ENCODE data around the gene RPUSD3. TPM values are rescaled to one million over a fixed set of nuclear protein-coding genes. Genes with fewer than 3 reads are reported as not detected.
"Not testable (repeated sequence)": the region's sequence is repeated elsewhere in the genome, so short reads cannot be mapped to it uniquely, and the experiment has no call there.

Gene RPUSD3, protein sequence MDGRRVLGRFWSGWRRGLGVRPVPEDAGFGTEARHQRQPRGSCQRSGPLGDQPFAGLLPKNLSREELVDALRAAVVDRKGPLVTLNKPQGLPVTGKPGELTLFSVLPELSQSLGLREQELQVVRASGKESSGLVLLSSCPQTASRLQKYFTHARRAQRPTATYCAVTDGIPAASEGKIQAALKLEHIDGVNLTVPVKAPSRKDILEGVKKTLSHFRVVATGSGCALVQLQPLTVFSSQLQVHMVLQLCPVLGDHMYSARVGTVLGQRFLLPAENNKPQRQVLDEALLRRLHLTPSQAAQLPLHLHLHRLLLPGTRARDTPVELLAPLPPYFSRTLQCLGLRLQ
- 10 to 100 TPM in 11 of 12 donors, not detected in 1; 23.6 to 37.1 (median 28.2) TPM for polyA plus RNA-seq (ENCODE audit: insufficient read length in 12 of 12)
- long read RNA-seq, donor 1, transcript RPUSD3-216 (4 exons, 2,491 nt): minor isoform, 8 of 23 reads
- long read RNA-seq, donor 1, transcript RPUSD3-201 (9 exons, 1,225 nt): major isoform, 12 of 23 reads
- long read RNA-seq, donor 1, partial matches to known transcripts: 0 of 23 reads
- long read RNA-seq, donor 1, other reads (novel, unspliced or antisense): 0 of 23 reads
- long read RNA-seq, donor 2, transcript RPUSD3-201 (9 exons, 1,225 nt): major isoform, 18 of 24 reads
- long read RNA-seq, donor 2, transcript RPUSD3-216 (4 exons, 2,491 nt): minor isoform, 6 of 24 reads
- long read RNA-seq, donor 2, partial matches to known transcripts: 0 of 24 reads
- long read RNA-seq, donor 2, other reads (novel, unspliced or antisense): 0 of 24 reads
- long read RNA-seq, donor 3, transcript RPUSD3-201 (9 exons, 1,225 nt): major isoform, 7 of 9 reads
- long read RNA-seq, donor 3, partial matches to known transcripts: 0 of 9 reads
- long read RNA-seq, donor 3, other reads (novel, unspliced or antisense): 0 of 9 reads
- long read RNA-seq, donor 4, transcript RPUSD3-201 (9 exons, 1,225 nt): major isoform, 8 of 10 reads
- long read RNA-seq, donor 4, partial matches to known transcripts: 0 of 10 reads
- long read RNA-seq, donor 4, other reads (novel, unspliced or antisense): 0 of 10 reads
- long read RNA-seq, donor 5, transcript RPUSD3-201 (9 exons, 1,225 nt): major isoform, 17 of 29 reads
- long read RNA-seq, donor 5, transcript RPUSD3-216 (4 exons, 2,491 nt): minor isoform, 8 of 29 reads
- long read RNA-seq, donor 5, partial matches to known transcripts: 0 of 29 reads
- long read RNA-seq, donor 5, other reads (novel, unspliced or antisense): 0 of 29 reads
- long read RNA-seq, donor 6, transcript RPUSD3-201 (9 exons, 1,225 nt): major isoform, 5 of 9 reads
- long read RNA-seq, donor 6, partial matches to known transcripts: 0 of 9 reads
- long read RNA-seq, donor 6, other reads (novel, unspliced or antisense): 0 of 9 reads
- long read RNA-seq, donor 7, partial matches to known transcripts: 0 of 4 reads
- long read RNA-seq, donor 7, other reads (novel, unspliced or antisense): 0 of 4 reads
- long read RNA-seq, donor 8, transcript RPUSD3-201 (9 exons, 1,225 nt): major isoform, 15 of 18 reads
- long read RNA-seq, donor 8, partial matches to known transcripts: 0 of 18 reads
- long read RNA-seq, donor 8, other reads (novel, unspliced or antisense): 0 of 18 reads
- long read RNA-seq, donor 9, transcript RPUSD3-201 (9 exons, 1,225 nt): major isoform, 7 of 11 reads
- long read RNA-seq, donor 9, partial matches to known transcripts: 0 of 11 reads
- long read RNA-seq, donor 9, other reads (novel, unspliced or antisense): 0 of 11 reads
- long read RNA-seq, donor 10, transcript RPUSD3-201 (9 exons, 1,225 nt): major isoform, 14 of 18 reads
- long read RNA-seq, donor 10, partial matches to known transcripts: 0 of 18 reads
- long read RNA-seq, donor 10, other reads (novel, unspliced or antisense): 0 of 18 reads
- long read RNA-seq, donor 11, transcript RPUSD3-201 (9 exons, 1,225 nt): major isoform, 13 of 14 reads
- long read RNA-seq, donor 11, partial matches to known transcripts: 0 of 14 reads
- long read RNA-seq, donor 11, other reads (novel, unspliced or antisense): 0 of 14 reads

DNA sequence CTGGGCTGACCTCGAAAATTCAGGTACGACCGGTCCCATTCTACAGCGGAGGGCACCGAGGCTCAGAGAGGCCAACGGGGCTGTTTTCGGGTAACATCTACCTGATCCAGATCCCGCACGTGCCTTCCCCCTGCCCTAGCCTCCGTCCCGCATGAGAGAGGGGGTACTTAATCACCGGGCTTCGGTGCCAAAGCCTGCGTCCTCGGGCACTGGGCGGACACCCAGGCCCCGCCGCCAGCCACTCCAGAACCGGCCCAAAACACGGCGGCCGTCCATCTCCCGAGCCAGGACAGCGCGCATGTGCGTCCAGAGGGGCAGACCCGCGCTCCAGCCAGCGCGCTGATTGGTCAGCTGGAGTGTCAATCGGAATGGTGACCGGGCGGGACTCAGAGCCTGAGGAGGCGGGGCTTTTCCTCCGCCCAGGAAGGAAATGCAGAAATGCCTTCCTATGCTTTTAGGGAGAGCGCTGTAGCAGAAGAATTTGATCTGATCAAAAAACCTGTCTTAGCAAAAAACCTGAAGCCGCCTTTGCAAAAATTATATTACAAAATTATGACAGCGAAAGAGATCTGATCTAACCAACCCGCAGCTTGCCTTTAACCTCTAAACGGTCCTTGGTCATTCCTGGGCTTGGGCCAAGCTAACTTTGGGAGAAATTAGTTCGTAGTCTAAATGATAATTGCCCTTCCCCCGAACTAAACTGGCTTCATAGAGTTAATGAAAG lies at the start of gene RPUSD3:
TSS of gene RPUSD3 (minus strand) at position 294 of the 724 bp plus-strand sequence. CDS start at position 276, 18 bp downstream.
- DNase-seq: peak; percentile 99

DNA sequence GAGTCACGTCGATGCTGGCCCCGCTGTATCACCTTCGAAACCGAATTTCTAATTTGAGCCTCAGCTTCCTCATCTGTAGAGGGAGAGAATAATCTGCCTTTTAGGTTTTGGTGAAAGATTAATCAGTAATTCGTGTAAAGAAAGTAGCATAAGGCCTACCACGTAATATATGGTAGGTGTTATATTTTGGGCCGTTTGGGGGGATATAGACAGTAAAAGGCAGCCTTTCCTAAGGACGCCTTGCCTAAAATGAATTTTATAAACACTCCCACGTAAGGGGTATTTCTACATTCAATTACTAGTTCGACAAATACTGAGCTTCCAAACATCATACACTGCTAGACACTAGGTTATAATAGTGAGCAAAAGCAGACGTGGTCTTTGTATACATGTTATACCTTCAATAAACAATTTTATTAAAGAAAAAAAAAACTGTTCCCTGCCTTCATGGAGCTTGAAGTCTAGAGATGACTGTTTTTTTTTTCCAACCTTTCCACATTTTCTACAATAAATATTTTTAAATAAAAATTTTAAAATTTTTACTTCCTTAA lies 47.3 kb upstream of the RPUSD3 start:
- no peak for DNase-seq

DNA sequence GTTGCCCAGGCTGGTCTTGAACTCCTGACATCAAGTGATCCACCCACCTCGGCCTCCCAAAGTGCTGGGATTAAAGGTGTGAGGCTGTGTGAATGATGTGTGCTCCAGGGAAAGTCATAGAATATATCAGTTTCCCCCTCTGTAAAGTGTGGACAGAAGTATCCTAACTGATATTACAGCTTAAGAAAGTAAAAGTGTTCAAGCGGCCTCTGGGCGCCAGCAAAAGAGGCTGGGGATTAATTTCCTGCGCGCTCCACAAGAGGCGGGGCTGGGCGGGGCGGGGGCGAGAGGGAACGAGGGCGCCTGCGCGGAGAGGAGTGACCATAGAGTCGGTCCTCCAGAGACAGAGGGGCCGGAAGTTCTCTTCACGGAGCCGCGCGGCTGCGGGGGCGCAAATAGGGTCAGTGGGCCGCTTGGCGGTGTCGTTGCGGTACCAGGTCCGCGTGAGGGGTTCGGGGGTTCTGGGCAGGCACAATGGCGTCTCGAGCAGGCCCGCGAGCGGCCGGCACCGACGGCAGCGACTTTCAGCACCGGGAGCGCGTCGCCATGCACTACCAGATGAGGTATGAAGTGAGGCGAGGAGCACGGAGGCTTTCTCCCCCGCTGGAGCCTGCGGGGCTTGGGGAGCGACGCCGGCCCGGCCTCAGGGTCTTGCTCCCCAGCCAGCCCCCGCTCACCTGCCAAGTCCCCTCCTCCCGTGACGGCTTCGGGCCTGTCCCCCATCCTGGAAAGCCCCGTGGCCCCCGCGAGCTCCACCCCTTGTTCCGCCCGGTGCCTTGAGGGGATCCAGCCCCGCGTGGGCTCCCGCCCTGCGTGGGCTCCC lies 46.7 kb upstream of the RPUSD3 start, which contains the start of gene JAGN1:
TSS of gene JAGN1 (plus strand) at position 362 of the 823 bp plus-strand sequence. CDS start at position 475, 113 bp downstream.
- peak; percentile 92 for DNase-seq

- no peak for DNase-seq
These were observed 45.6 kb upstream of the RPUSD3 start for GRCh38 chr3:9889405-9889804.

DNA sequence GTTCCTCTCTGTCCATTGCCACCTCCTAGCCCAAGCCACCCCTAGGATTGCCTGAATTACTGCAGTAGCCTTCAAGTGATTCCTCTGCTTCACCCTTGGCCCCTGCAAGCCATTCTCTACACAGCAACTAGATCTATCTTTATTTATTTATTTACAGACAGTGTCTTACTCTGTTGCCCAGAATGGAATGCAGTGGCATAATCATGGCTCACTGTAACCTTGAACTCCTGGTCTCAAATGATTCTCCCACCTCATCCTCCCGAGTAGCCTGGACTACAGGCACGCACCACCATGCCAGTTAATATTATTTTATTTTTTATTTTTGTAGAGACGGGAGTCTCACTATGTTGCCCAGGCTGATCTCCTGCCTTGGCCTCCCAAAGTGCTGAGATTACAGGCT lies 44.7 kb upstream of the RPUSD3 start:
- no peak for DNase-seq

GRCh38 chr3:9887480-9887879 lies 43.7 kb upstream of the RPUSD3 start:
- no peak for DNase-seq

DNA sequence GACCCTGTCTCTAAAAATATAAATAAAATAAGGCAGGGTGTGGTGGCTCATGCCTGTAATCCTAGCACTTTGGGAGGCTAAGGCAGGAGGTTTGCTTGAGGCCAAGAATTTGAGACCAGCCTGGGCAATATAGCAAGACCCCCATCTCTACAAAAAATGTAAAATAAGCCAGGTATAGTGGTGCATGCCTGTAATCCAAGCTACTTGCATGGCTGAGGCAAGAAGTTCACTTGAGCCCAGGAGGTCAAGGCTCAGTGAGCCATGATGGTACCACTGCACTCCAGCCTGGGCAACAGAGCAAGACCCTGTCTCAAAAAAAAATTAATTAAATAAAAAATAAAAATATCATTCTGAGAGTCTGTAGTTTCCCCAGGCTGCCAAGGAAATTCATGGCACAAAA lies 42.5 kb upstream of the RPUSD3 start:
- DNase-seq: no peak

DNA sequence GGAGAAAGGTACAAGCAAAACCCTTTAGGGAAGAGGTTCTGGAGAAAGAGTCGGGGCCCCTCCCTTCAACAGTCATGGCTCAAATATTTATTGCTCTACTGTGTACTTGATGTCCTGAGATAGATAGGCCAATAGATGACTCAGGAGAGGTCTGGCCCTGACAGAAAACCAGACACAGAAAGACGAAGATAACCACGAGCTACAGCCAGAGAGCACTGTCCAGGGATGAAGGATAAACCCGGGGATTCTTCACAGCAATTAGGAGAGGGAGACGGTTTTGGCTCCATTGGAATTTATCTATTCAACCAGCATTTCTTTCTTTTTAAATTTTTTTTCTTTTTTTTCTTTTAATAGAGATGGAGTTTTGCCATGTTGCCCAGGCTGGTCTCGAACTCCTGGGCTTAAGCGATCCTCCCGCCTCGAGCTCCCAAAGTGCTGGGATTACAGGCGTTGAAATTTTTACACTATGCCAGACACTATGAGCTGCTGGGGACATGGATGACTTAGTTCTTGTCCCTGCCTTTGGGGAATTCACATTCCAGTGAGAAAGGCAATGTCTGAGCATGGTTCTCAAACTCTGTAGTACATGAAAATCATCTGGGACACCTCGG lies 40.9 kb upstream of the RPUSD3 start:
- DNase-seq: no peak

DNA sequence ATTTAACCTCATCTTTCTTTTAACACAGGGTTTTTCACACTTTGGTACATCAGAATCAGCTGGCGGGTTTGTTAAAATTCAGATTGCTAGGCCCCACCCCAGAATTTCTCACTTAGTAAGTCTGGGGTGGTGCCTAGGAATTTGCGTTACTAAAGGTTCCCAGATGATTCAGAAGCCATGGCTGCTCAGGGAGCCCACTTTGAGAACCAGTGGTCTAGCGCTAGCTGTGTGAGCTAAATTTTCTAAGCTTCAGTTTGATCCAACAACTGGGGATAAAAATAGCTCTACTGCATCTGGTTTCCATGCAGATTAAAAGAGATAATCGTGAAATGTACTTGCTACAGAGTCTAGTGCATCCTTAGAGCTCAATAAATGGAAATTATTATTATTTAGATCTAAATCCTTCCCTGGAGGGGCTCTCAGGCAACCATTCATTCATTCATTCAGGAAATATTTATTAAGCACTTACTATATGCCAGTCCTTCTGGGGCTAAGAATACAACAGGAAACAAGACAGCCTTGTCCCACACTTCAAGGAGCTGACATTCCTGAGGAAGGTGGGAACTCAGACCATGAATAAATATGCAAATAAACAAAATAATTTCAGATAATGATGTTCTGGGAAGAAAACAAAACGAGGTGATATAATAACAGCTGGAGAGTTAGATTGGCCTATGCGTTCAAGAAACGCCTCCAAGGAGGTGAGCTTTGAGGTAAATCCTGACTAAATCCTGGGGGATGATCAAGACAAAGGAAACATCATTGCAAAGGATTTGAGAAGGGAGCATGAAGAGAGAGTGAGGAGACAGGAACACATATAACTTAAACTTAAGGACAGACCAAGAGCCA lies 40.1 kb upstream of the RPUSD3 start:
- DNase-seq: no peak

- no peak for DNase-seq
These were observed 37.6 kb upstream of the RPUSD3 start for GRCh38 chr3:9881441-9881840.

GRCh38 chr3:9879830-9880549 lies 36.2 kb upstream of the RPUSD3 start, which contains the start of gene CIDEC:
CIDEC (minus strand) TSS chr3:9880253; CDS start chr3:9878486, 1,767 bp downstream.
- DNase-seq: no peak

GRCh38 chr3:9878700-9879099 lies 34.9 kb upstream of the RPUSD3 start:
- DNase-seq: no peak

DNA sequence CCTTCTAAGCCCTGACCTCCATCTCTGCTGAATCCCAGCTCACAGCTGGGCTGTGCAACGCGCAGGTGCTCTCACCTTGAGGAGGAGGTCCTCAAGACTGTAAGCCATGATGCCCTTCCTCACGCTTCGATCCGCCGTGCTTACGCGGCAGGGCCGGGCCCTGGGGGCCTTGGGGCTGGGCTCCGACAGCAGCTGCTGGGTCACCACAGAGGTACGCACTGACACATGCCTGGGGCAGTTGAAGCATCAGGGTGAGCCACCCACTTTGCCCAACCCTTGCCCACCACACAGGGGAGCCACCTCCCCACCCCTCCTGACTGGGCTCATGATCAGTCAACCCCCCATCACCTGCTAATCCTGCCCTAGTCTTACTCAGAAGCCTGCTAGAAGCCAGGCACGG lies 33.2 kb upstream of the RPUSD3 start:
- no peak for DNase-seq

DNA sequence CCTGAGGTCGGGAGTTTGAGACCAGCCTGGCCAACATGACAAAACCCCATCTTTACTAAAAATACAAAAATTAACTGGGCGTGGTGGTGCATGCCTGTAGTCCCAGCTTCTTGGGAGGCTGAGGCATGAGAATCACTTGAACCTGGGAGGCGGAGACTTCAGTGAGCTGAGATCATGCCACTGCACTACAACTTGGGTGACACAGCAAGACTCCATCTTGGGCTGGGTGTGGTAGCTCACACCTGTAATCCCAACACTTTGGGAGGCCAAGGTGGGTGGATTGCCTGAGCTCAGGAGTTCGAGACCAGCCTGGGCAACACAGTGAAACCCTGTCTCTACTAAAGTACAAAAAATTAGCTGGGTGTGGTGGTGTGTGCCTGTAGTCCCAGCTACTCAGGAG lies 32.4 kb upstream of the RPUSD3 start:
- not testable (repeated sequence) for DNase-seq

- DNase-seq: no peak
These were observed 31.6 kb upstream of the RPUSD3 start for GRCh38 chr3:9875448-9875847.

GRCh38 chr3:9872067-9872466 lies 28.3 kb upstream of the RPUSD3 start:
- DNase-seq: not testable (repeated sequence)

Data from muscle of arm (tissue), 14 donors.